NCI-H748 (cell line): ENCODE data around the gene TNFAIP1.

Source experiments
- DNase-seq: peaks from one replicate; lab custom pipeline; 2025; ENCODE audit not compliant: unreplicated experiment; lab: John Stamatoyannopoulos, UW

The TNFAIP1 gene

GRCh38 chr17:28395426-28395825, 59.9 kb downstream of the TNFAIP1 start:
- DNase-seq: no peak

- no peak for DNase-seq
Measured at GRCh38 chr17:28395968-28396367, 60.4 kb downstream of the TNFAIP1 start.
